ENCODE results near the gene MAP1S.
A peak's percentile ranks its signal among the peaks of the same experiment; 100 is the strongest.

The MAP1S gene

DNA sequence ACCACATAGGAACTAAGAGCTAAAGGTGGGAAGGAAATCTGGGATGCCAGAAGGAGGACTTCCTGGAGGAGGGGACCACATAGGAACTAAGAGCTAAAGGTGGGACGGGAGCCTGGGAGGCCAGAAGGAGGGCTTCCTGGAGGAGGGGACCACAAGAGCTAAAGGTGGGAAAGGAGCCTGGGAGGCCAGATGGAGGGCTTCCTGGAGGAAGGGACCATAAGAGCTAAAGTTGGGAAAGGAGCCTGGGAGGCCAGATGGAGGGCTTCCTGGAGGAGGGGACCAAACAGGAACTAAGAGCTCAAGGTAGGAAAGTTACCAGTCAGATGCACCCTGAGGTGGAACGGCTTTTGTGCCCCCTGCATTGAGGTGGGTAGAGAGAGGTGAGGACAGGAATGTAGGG is 22.2 kb downstream of the MAP1S start:
- DNase-seq: no peak

DNA sequence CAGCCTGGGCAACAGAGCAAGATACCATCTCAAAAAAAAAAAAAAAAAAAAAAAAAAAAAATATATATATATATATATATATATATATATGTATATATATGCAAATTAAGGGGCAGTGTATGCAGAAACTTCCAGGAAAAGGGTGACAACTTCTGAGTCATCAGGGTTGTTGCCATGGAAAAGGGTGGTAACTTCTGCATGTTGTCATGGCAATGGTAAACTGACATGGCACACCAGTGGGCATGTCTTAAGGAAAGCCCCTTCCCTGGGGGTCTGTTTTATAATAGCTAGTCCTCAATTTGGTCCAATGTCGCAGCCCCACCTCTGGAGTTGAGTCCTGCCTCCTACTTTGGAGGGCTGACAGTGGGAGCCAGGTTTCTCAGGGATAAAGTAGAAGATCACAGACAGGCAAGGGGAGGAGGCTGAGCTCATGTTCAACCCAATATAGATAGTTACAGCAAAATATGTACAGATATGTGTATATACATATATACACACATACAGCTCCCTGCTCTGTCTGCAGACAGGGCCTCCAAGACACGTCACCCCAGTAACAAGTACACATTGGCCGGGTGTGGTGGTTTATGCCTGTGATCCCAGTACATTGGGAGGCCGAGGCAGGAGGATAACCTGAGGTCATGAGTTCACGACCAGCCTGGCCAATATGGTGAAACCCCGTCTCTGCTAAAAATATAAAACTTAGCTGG is 24.7 kb downstream of the MAP1S start:
- peak; percentile 50 for DNase-seq

DNA sequence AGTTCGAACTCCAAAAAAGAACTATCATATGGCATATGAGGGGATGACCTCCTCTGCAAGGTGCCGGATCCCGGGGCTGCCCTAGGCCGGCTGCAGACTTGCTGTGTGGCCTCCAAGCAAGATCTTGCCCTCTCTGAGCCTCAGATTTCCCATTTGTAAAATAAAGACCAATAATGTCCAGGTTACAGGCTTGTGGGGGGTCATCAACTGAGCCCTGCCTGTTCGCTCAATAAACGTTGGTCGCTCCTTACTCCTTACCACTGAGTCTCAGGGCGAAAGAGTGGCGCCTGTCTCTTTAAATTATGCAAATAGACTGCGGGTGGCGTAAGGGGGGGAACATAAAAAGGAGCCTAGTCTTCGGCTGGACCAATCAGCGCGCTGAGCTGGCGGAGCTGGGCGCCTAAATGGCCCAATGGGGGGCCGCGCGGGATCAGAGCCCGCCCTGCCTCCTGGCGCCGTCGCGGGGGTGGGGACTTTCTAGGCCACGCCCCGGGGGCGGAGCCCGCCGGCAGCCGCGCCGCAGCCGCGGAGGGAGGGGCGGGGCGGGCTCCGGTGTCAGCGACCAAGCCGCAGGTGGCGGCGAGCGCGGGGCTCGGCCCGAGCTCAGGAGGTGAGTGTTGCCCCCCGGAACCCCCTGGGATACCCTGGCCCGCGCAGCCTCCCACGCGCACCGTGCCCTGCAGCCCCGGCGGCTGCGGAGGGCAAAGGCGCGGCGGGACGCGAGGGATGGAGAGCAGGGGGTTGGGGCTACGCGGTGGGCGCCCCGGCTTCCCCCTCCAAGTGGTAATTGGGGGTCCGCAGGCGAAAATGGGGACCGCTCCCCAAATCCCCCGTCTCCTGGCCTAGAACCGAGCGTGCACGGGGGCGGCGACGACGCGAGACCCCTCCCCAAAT is 28.2 kb downstream of the MAP1S start:
- DNase-seq: peak; percentile 98

DNA sequence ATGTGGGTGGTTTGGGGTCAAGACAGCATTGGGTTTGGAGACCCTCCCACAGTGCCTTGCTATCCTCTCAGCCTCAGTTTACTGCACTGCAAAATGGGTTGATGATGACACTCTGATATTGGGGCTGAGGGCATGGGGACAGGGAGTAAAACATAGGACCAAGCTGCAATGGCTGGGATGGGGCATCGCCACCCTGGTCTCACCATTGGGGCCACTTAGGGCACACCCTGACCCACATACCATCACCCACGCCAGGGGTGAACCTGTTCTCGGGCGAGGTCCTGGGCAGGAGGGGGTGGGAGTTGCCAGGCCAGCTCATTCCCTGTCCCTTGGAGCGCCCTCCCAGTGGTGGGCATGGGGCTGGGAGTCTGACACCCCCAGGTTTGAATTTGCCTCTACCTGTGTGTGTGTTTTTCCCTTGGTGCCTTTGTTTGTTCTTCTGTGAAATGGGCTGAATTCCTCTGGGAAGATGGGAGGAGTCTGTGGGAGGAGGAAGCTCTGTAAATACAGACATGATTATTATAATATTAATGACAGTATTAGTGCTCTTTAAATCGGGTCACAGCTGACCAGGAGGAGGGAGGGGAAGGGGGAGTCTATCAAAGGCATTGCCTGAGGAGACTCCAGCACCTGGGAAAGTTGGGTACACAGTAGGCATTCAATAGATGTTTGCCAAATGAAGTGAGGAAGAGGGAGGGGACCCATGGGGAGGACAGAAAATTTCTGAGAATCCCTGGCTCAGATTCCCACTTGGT is 29.8 kb downstream of the MAP1S start:
- DNase-seq: no peak

DNA sequence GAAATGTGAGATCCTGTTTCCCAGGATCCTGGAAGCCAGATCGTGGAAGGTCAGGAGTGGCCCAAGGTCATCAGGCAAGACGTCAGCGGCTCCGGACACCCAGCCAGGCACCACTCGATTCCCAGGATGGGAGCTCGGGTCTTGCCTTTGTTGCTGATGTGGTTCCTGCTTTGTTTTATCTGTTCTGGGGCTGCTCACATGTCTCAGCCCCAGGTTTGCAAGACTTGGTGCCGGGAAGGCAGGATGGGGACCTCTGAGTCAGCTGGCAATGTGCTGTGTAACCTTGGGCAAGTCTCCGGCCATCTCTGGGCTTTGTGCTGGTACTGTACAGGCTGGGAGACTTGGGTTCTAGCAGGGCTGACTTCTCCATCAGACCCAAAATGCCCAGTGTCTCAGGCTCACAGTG is 30.6 kb downstream of the MAP1S start:
- no peak for DNase-seq

DNA sequence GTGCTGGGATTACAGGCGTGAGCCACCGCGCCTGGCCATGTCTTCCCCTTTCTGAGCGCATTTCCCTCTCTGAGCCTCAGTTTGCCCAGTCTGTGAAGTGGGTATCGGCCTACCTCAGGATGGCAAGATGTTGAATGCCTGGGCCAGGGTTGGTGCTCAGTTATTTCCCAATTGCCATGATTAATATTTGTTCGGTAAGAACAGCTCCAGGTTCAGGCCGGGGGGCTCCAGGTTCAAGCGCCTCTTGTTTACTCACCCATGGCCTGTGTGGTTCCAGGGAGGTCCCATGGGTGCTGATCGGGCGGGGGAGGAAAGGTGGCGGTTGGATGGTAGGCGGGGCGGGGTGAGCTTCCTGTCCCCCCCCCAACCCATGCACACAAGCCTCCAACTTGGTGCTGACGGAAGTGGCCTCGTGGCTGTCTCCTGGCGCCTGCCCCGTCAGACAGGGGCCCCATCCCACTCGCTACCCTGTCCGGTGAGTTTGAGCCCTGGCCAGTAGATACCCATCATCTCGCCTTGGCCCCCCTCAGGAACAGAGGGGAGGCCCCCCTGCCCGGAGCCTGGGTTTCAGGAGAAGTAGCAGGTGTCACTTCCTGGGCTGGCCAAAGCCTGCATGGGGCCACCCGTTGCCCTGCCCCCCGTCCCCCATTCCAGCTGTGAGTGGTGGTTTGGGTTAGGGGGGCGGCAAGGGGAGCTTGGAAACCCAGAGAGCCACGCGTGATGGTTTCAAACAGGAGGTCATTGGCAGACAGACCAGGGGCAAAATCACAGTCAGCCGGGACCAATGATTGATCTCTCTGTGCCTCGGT is 32.0 kb downstream of the MAP1S start, which contains the start of gene FCHO1:
Gene FCHO1, plus strand, starts transcription at position 375 of the 809 bp plus-strand sequence. CDS start 3,688 bp downstream, outside the sequence.
- peak; percentile 85 for DNase-seq

DNA sequence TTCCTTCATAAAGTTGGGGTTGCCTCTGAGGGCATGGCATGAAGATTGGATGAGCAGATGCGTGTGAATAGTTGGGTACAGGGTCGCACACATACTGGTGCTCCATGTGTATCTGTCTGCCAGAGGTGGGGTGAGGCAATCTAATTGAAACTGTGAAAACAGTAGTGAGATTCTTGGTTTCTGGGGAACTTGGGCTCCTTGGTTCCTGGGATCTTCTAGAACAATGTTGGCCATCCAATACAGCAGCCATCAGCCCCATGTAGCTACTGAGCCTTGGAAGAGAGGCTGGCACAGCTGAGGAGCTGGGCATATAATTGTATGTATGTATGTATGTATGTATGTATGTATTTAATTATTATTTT is 32.6 kb downstream of the MAP1S start:
- DNase-seq: peak; percentile 38

DNA sequence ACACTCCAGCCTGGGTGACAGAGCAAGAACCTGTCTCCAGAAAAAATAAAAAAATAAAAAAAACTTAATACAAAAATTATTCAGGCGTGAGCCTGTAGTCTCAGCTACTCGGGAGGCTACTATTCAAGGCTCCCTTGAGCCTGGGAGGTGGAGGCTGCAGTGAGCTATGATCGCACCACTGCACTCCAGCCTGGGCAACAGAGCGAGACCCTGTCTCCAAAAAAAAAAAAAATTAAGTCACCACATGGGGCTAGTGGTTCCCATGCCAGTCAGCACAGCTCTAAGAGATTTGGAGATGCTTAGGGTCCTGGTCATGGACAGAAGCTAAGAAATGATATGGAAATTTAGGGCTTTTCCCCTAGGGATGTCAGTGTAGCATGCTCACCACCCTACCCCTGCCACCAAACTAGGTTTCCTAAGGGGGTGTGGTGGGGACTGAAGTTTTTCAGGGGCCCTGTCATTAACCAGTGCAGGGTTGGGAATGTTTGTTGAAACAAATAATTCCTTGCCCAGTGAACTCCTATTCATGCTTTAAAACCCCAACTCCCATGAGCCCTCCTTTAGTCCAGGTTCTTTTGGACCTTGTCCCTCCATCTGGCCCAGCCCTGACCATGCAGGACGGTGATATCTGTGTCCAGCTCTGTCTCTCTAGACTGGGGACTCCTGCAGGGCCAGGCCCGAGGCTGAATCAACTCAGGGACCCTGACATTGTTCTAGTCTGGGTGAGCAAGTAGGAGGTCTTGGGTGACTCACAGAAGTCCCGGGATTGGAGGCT is 33.8 kb downstream of the MAP1S start:
- DNase-seq: no peak

DNA sequence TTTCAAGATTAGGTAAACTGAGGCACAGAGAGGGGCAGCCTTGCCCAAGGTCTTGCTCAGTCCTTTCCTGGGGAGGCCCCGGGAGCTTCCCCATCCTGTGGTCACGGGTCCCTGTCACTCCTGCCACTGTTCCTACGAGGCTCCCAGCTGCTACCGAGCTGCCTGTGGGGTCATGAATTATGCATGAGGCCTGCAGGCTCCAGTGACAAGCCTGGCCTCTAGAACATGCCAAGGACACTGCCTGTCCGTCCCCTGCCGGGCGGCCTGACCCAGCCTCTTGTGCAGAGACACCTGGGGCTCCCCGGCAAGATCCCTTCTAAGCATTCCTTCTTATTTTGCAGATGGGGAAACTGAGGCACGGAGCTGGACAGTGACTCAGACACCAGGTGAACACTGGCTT is 34.7 kb downstream of the MAP1S start:
- DNase-seq: no peak

DNA sequence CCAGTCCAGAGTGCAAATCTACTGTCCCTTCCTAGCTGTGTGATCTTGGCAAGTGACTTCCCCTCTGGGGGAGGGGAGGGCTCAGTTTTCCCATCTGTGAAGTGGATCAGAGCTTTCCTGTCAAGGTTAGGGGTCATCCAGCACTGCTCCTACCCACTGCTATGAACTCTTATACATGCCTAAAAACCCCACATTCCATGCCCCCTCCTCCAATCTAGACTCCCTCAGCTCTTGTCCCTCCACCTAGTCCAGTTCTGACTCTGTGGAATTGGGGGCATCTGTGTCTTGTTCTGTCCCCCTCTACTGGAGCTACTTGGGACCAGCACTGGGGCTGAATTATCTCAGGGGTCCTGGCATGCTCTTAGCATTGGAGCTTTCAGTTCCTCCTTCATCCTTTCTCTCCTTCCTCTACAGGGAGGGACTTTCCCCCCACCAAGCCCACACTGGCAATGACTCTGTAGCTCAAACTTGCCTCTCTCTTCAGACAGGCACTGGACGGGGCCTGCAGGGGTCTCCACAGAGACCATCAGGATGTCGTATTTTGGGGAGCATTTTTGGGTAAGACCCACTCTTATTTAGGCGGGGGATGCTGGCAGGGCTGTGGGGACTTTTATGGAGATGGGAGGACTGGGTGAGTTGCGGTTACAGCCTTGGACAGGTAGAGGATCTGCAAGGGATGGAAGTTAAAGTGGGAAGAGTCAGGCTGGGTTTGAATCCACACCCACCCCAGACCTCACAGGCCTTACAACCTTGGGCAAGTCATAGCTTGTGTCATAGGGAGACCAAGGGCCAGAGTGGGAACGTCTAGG is 35.6 kb downstream of the MAP1S start:
- no peak for DNase-seq

DNA sequence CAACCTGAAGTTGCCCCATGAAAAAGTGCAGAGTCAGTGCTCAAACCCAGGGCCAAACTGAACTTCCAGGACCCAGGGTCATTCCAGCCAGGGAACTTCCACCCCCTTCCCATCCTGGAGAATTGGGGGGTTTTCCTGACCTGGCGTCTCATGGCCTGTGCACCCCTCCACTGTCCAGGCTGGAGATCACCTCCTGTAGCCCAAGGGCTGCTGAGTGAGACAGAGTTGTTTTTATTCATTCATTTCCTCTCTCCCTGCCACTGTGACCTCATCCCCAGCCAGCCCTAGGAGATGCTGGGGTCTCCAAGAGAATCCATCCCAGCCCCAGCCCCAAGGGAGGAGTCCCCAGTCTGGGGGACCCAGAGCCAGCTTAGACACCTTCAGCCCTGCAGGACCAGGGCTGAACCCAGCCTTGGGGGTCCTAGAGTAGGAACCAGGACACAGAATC is 36.2 kb downstream of the MAP1S start:
- DNase-seq: no peak

DNA sequence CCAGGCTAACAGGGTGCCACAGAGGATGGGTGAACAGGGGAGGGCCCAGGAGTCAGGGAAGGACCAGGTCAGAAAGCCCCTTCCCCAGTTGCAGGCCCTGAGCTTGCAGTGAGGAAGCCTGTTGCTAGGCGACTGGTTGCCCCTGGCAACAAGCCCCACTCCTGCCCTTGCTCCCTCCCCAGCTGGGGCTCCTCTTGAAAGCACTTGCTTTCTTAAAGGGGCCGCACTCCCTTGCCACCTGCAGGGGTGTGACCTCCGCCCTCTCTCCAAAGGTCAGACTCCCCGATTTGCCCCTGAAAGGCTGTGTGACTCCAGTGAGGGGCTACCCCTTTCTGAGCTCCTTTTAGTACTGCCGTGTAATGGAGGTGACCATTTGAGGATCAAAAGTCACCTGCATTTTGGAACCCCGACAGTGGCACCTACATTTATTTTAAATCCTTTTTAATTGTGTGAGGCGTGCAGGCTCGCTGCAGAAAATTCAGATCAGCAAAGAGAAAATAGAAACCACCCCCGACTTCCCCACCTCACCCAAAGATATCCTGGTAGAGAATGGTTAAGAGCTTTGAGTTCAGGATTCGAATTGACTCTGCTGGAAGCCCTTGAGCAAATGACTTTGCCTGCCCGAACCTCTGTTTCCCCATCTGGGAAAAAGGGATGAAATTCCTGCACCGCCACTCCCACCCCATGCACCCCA is 36.8 kb downstream of the MAP1S start:
- peak; percentile 46 for DNase-seq

DNA sequence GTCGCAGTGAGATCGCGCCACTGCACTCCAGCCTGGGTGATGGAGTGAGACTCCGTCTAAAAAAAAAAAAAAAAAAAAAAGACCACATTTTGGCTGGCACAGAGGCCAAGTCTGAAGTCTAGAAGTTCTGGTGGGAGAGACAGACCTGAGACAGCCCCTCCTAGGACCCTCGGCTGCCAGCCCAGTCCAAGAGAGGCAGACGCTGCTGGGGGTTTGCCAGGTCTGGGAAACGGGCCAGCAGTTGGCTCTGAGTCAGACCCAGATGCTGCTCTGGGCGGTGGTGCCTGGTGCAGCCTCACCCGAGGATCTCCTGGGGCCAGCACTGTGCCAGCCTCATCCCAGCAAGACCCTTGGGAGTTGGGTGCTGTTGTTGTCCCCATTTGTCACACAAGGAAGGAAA is 37.8 kb downstream of the MAP1S start:
- peak; percentile 69 for DNase-seq

DNA sequence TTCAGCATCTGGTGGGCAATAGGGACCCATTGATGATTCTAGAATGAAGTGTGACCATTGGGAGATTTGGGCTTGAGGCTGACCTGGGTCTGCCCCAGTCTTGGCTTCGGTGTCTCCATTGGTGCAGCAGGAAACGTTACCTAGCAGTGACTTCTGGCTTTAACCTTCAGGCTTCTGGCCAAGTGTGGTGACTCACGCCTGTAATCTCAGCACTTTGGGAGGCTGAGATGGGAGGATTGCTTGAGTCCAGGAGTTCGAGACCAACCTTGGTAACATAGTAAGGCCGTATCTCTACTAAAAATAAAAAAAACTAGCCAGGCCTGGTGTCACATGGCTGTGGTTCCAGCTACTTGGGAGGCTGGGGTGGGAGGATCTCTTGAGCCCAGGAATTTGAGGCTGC is 39.2 kb downstream of the MAP1S start:
- DNase-seq: no peak

DNA sequence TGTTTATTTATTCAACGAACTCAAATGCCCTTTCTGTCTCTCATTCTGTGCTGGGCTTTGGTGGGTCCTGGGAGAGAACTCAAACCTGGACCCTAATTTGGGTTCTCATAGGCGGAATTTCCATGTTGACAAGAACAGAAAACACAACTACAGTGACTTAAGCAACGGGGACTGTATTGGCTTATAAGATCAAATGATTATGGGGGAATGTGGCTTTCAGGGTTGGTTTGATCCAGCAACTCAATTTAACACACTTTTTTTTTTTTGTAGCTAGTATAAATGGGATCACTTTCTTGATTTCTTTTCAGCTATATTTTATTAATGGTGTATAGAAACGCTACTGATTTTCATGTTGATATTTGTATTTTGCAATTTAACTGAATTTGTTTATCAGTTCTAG is 41.9 kb downstream of the MAP1S start:
- no peak for DNase-seq

DNA sequence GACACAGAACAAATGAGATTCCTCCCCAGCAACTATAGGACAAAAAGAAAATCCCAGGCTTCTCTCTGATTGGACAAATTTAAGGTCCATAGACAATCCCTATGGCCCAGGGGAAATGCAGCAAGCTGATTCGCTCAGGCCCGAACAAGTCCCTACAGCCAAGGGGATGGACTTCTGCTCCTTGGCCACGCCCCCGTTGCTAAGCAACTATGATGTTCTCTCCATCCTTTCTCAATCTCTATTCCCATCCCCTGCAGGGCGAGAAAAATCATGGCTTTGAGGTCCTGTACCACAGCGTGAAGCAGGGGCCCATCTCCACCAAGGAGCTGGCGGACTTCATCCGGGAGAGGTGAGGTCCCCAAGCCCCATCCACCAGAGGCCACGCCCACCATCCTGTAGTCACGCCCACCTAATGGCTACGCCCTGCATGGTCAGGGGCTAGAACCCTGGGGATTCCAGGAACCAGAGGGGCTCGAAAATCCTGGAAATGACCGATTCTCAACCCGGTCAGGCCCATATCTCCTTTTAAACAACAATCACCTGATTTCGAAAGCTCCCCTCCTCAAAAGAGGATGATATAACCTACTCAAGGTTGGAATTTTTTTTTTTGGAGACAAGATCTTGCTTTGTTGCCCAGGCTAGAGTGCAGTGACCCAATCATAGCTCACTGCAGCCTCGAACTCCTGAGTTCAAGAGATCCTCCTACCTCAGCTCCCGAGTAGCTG is 43.4 kb downstream of the MAP1S start:
- peak; percentile 77 for DNase-seq

DNA sequence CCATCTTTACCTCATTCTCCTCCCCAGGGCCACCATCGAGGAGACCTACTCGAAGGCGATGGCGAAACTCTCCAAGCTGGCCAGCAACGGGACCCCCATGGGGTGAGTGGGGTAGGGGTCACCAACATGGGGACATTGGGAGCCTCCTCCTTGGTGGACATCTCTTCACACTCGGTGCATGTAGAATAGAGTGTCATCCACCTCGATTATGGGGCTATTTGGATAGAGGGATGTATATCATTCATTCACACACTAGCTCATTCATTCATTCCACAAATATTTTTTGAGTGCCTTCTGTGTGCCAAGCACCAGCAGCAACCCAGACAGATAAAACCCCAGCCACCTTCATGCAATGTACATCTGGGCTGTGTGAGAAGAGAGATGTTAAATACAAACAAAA is 45.1 kb downstream of the MAP1S start:
- DNase-seq: no peak

DNA sequence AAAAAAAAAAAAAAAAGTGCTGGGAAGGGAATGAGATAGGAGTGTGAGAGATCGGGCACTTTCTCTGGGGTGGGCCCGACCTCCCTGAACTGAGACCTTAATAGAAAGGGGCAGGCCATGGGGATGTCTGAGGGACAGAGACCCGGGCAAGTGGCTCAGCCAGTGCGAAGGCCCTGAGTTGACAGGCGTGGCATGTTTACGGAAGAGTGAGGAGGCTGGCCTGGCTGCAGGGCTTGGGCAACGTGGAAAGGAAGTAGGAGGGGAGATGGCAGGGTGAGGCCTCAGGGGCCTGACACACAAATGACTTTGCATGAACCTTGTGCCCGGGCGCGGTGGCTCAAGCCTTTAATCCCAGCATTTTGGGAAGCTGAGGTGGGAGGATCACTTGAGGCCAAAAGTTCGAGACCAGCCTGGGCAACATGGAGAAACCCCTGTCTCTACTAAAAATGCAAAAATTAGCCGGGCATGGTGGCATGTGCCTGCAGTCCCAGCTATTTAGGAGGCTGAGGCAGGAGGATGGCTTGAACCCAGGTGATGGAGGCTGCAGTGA is 45.9 kb downstream of the MAP1S start:
- DNase-seq: peak; percentile 83

DNA sequence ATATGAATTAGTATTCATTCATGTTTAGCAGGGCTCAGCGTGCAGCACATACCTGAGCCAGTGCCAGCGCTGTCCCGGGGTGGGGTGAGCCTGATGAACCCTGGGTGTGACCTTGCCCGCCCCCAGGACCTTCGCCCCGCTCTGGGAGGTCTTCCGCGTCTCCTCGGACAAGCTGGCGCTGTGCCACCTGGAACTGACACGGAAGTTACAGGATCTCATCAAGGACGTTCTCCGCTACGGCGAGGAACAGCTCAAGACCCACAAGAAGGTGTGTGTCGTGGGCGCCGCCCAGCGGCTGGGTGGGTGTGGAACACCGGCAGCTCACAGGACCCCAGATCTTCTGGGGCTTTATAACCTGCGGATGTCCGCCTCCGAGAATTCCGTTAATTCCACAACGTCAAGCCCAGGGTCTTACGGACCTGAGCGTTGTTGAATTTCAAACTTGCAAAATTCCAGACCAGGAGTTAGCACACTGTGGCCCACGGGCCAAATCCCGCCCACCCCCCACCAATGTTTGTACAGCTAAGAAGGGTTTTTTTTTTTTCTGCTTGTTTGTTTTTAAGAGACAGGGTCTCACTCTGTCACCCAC is 47.4 kb downstream of the MAP1S start:
- DNase-seq: peak; percentile 93

All from hematopoietic multipotent progenitor cell treated with erythropoietin and hydrocortisone succinate and interleukin-3 and kit ligand, for 6 days (in vitro differentiated cells).